IMR-90 (cell line): ENCODE data around the gene GGACT. TPM values are rescaled to one million over a fixed set of nuclear protein-coding genes. Genes with fewer than 3 reads are reported as not detected.

Source experiments
- ATAC-seq: fragments of 200-7000 bp; cut with Tn5 transposase; 2 replicates; pipeline ENCODE4 v1.9.1; 2020; ENCODE audit warnings: low read depth, mild to moderate bottlenecking, moderate library complexity
- BruUV-seq: library from RNA; stranded (reverse); fragments of 400-500 nt; replicated peaks from 2 replicates; lab custom pipeline; 2021; lab: Mats Ljungman, UMichigan
- CTCF ChIA-PET: fragments of 300-600 bp; formaldehyde crosslinking; extraction: SDS; loops from one replicate; lab custom pipeline; 2021; ENCODE audit warnings: antibody characterized with exemption; lab: Yijun Ruan, JAX
- POLR2A ChIA-PET: fragments of 300-600 bp; sonication (Branson Sonifier 250); formaldehyde crosslinking; loops from one replicate; lab custom pipeline; 2022; ENCODE audit warnings: antibody characterized with exemption; ENCODE audit not compliant: unreplicated experiment; lab: Charles Lee
- DNase-seq: peaks from one replicate; pipeline ENCODE4 v3.0.0; 2013
- H2AFZ ChIP-seq: replicated peaks from 2 replicates; pipeline ENCODE3; 2013; ENCODE audit warnings: low read length, mild to moderate bottlenecking; ENCODE audit not compliant: poor library complexity
- H2AK5ac ChIP-seq: 2 replicates; pipeline ENCODE4 v1.6.1; 2013; ENCODE audit warnings: low read depth, low read length, inconsistent platforms
- H2AK9ac ChIP-seq: replicated peaks from 2 replicates; pipeline ENCODE3; 2013; ENCODE audit warnings: mild to moderate bottlenecking, low read depth, low read length, moderate library complexity; ENCODE audit not compliant: poor library complexity
- H2BK120ac ChIP-seq: 2 replicates; pipeline ENCODE4 v1.6.1; 2013; ENCODE audit warnings: low read depth, low read length, inconsistent platforms
- H2BK15ac ChIP-seq: 3 replicates; pipeline ENCODE4 v1.6.1; 2013; ENCODE audit warnings: low read depth, low read length, inconsistent platforms
- H2BK20ac ChIP-seq: 2 replicates; pipeline ENCODE4 v1.6.1; 2013; ENCODE audit warnings: low read depth, mild to moderate bottlenecking, inconsistent platforms, low read length, moderate library complexity
- H2BK5ac ChIP-seq: 2 replicates; pipeline ENCODE4 v1.6.1; 2013; ENCODE audit warnings: mild to moderate bottlenecking, low read depth, low read length, inconsistent platforms; ENCODE audit not compliant: poor library complexity, severe bottlenecking
- H3K14ac ChIP-seq: replicated peaks from 2 replicates; pipeline ENCODE4 v1.6.1; 2013; ENCODE audit warnings: low read depth, low read length, inconsistent platforms
- H3K18ac ChIP-seq: 2 replicates; pipeline ENCODE4 v1.6.1; 2013; ENCODE audit warnings: low read depth, low read length, control low read depth
- H3K23ac ChIP-seq: 2 replicates; pipeline ENCODE4 v1.6.1; 2013; ENCODE audit warnings: low read depth, low read length, inconsistent platforms
- H3K27ac ChIP-seq: 2 replicates; pipeline ENCODE4 v1.5.1; 2013; ENCODE audit warnings: mild to moderate bottlenecking, control low read depth, low read length; ENCODE audit not compliant: insufficient read depth
- H3K27me3 ChIP-seq: 2 replicates; pipeline ENCODE4 v1.6.1; 2013; ENCODE audit warnings: low read length; ENCODE audit not compliant: control insufficient read depth, insufficient read depth
- H3K36me3 ChIP-seq: 2 replicates; pipeline ENCODE4 v1.6.1; 2013; ENCODE audit warnings: low read length, mixed read lengths; ENCODE audit not compliant: control insufficient read depth, insufficient read depth
- H3K4ac ChIP-seq: 2 replicates; pipeline ENCODE4 v1.6.1; 2013; ENCODE audit warnings: low read depth, low read length, inconsistent platforms
- H3K4me1 ChIP-seq: 2 replicates; pipeline ENCODE4 v1.6.1; 2013; ENCODE audit warnings: low read length, mixed read lengths; ENCODE audit not compliant: control insufficient read depth, insufficient read depth
- H3K4me2 ChIP-seq: 2 replicates; pipeline ENCODE4 v1.6.1; 2013; ENCODE audit warnings: low read depth, mild to moderate bottlenecking, control low read depth, low read length, moderate library complexity
- H3K4me3 ChIP-seq: 2 replicates; pipeline ENCODE4 v1.5.1; 2013; ENCODE audit warnings: low read depth, mild to moderate bottlenecking, control low read depth, low read length, moderate library complexity; ENCODE audit not compliant: insufficient read depth
- H3K56ac ChIP-seq: 2 replicates; pipeline ENCODE4 v1.6.1; 2013; ENCODE audit warnings: low read length, inconsistent platforms; ENCODE audit not compliant: insufficient read depth; ENCODE audit errors: extremely low read depth
- H3K79me1 ChIP-seq, 2 experiments: 2 replicates each; pipeline ENCODE4 v1.6.1; 2013; ENCODE audit warnings: low read length in 2 of 2, inconsistent platforms in 1 of 2, low read depth in 1 of 2
- H3K9ac ChIP-seq: 2 replicates; pipeline ENCODE4 v1.6.1; 2013; ENCODE audit warnings: low read depth, low read length, control low read depth
- H3K9me1 ChIP-seq: 2 replicates; pipeline ENCODE4 v1.6.1; 2013; ENCODE audit warnings: low read length, inconsistent platforms; ENCODE audit not compliant: insufficient read depth
- H3K9me3 ChIP-seq: 2 replicates; pipeline ENCODE4 v1.6.1; 2013; ENCODE audit warnings: low read length; ENCODE audit not compliant: control insufficient read depth, insufficient read depth
- H4K20me1 ChIP-seq: 2 replicates; pipeline ENCODE4 v1.6.1; 2013; ENCODE audit warnings: low read length, inconsistent platforms; ENCODE audit not compliant: insufficient read depth
- H4K5ac ChIP-seq: 2 replicates; pipeline ENCODE4 v1.6.1; 2013; ENCODE audit warnings: mild to moderate bottlenecking, low read depth, low read length, control low read depth
- H4K8ac ChIP-seq, 2 experiments: 2 replicates each; pipeline ENCODE4 v1.6.1; 2013; ENCODE audit warnings: low read depth in 2 of 2, low read length in 2 of 2, control low read depth in 1 of 2, inconsistent platforms in 1 of 2
- H4K91ac ChIP-seq: 2 replicates; pipeline ENCODE4 v1.6.1; 2013; ENCODE audit warnings: low read depth, low read length, inconsistent platforms; ENCODE audit not compliant: insufficient read depth
- BHLHE40 ChIP-seq: fragments of 150-350 bp; IDR thresholded peaks from 2 replicates; pipeline ENCODE4 v1.6.1; 2016; ENCODE audit warnings: mild to moderate bottlenecking, low read depth, low read length
- CEBPB ChIP-seq: IDR thresholded peaks from 2 replicates; pipeline ENCODE4 v1.6.1; 2012; ENCODE audit warnings: low read depth, low read length, improper control_type of control experiment
- CHD1 ChIP-seq: IDR thresholded peaks from 2 replicates; pipeline ENCODE4 v1.6.1; 2012; ENCODE audit warnings: low read depth, low read length, improper control_type of control experiment
- FOS ChIP-seq: fragments of 150-350 bp; IDR thresholded peaks from 2 replicates; pipeline ENCODE4 v1.6.1; 2016; ENCODE audit warnings: low read depth, low read length
- MAFK ChIP-seq: IDR thresholded peaks from 2 replicates; pipeline ENCODE4 v1.6.1; 2012; ENCODE audit warnings: low read depth, low read length, improper control_type of control experiment
- MAZ ChIP-seq: IDR thresholded peaks from 2 replicates; pipeline ENCODE4 v1.6.1; 2012; ENCODE audit warnings: low read depth, mild to moderate bottlenecking, low read length, improper control_type of control experiment, moderate library complexity, borderline replicate concordance
- MXI1 ChIP-seq: IDR thresholded peaks from 2 replicates; pipeline ENCODE4 v1.6.1; 2012; ENCODE audit warnings: low read depth, mild to moderate bottlenecking, low read length, moderate library complexity, borderline replicate concordance
- NFE2L2 ChIP-seq: fragments of 150-350 bp; IDR thresholded peaks from 2 replicates; pipeline ENCODE4 v1.6.1; 2016; ENCODE audit warnings: low read depth, mild to moderate bottlenecking, low read length
- POLR2A ChIP-seq: IDR thresholded peaks from 2 replicates; pipeline ENCODE4 v1.6.1; 2012; ENCODE audit warnings: mild to moderate bottlenecking, low read depth, low read length
- RAD21 ChIP-seq: IDR thresholded peaks from 2 replicates; pipeline ENCODE4 v1.6.1; 2012; ENCODE audit warnings: low read length, improper control_type of control experiment
- RCOR1 ChIP-seq: IDR thresholded peaks from 2 replicates; pipeline ENCODE4 v1.6.1; 2012; ENCODE audit warnings: mild to moderate bottlenecking, low read length, improper control_type of control experiment; ENCODE audit not compliant: insufficient replicate concordance
- RFX5 ChIP-seq: IDR thresholded peaks from 2 replicates; pipeline ENCODE4 v1.8.0; 2012; ENCODE audit warnings: low read depth, mild to moderate bottlenecking, low read length, moderate library complexity
- SMC3 ChIP-seq: fragments of 150-350 bp; IDR thresholded peaks from 2 replicates; pipeline ENCODE4 v1.6.1; 2016; ENCODE audit warnings: low read depth, mild to moderate bottlenecking, antibody characterized with exemption, low read length, moderate library complexity
- WGBS, 2 experiments: methylation state at CpG; one replicate each; pipeline versions ENCODE4 v1.1.5 to v1.1.7; 2013; ENCODE audit warnings: missing lambda C conversion rate in 2 of 2; ENCODE audit not compliant: insufficient read length in 1 of 2; ENCODE audit errors: extremely low coverage in 2 of 2; 5-methylcytosine and 5-hydroxymethylcytosine counted together
- dilution Hi-C: fragments of 300-500 bp; cut with HindIII; formaldehyde crosslinking; loops from one replicate; pipeline ENCODE4 v1.14.3; 2018; ENCODE audit warnings: low sequenced_read_pairs; ENCODE audit not compliant: unreplicated experiment
- in situ Hi-C: fragments of 300-500 bp; cut with MboI; formaldehyde crosslinking; loops from 3 replicates; pipeline ENCODE4 v1.14.3; 2019; ENCODE audit warnings: low sequenced_read_pairs, inconsistent platforms, mixed read lengths
- intact Hi-C: fragments of 100-400 bp; cut with micrococcal nuclease; formaldehyde crosslinking; loops from 2 replicates; pipeline ENCODE4 v1.10.0; 2022
- polyA plus RNA-seq, 3 experiments: library from polyadenylated mRNA; depleted of rRNA; stranded (reverse); fragments of >200 nt; gene quantifications; 2 replicates each; pipeline ENCODE4 v1.2.3, GENCODE V29; 2012; ENCODE audit warnings: low replicate concordance in 1 of 3
- total RNA-seq: library from RNA; depleted of rRNA; stranded (reverse); fragments of >200 nt; gene quantifications from 2 replicates; pipeline ENCODE4 v1.2.3, GENCODE V29; 2012
- TF ChIP-seq, protein P1 (sequence below): fragments of 150-350 bp; IDR thresholded peaks from 2 replicates; pipeline ENCODE4 v1.6.1; 2017; ENCODE audit warnings: mild to moderate bottlenecking, antibody characterized with exemption, low read length, low read depth
- TF ChIP-seq, protein P2 (sequence below): fragments of 150-350 bp; IDR thresholded peaks from 2 replicates; pipeline ENCODE4 v1.6.1; 2016; ENCODE audit warnings: low read depth, mild to moderate bottlenecking, low read length, moderate library complexity, borderline replicate concordance
- TF ChIP-seq, protein P3 (sequence below): conservative IDR thresholded peaks from 2 replicates; pipeline ENCODE4 v1.5.1; 2012; ENCODE audit warnings: mild to moderate bottlenecking, low read depth, low read length, improper control_type of control experiment

The GGACT gene
- total and polyA plus RNA-seq, 2 of the 4 experiments (the other 2 are of a cell fraction) = 2.0 to 2.6 TPM

DNA sequence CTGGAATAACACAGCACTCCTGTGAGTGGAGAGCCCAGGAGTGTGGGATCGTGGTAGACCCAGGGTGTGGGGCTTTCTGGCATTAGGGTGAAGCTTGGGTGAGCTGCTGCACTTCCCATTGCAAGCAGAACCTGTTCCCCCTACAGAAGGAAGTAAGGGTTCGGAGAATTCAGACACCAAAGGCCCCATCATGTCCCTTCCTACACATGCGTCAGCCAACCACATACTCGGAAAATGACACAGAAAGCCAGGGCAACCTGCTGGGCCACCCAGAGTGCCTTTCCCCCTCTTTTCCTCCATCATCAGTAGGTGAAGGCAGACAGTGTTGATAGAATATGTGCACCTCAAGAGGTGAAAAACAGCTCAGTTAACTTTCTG lies 42.9 kb downstream of the GGACT start:
- ATAC-seq (no peak), DNase-seq (no peak)
- no peaks in the 10 kb centered on the region for H3K79me1 ChIP-seq
- peaks cover 7% of the 10 kb centered on the region; the same call in 1 of the 2 replicates for H3K4me1 ChIP-seq
- H3K27ac ChIP-seq = no peak overlapping the region
- ChIA-PET CTCF (no interaction called here), POLR2A (no interaction called here)
- no peak overlapping the region for H4K8ac ChIP-seq
- no peak overlapping the region for H2BK5ac ChIP-seq
- intact Hi-C loops (no loop called here), in situ Hi-C loops (loop anchor here (10.0 kb wide), 1 partner anchor 891 kb away; no protein-coding TSS in a partner anchor), dilution Hi-C loops (no loop called here)
- H3K36me3 ChIP-seq = no peaks in the 10 kb centered on the region
- no peak overlapping the region for H3K56ac ChIP-seq
- no peak overlapping the region for H4K91ac ChIP-seq
- H2AK5ac ChIP-seq = no peak overlapping the region
- H3K27me3 ChIP-seq = no peaks in the 10 kb centered on the region
- no peak overlapping the region for H2BK15ac ChIP-seq
- no peak overlapping the region for H2AFZ ChIP-seq
- no peak overlapping the region for H3K4me3 ChIP-seq
- H3K4ac ChIP-seq = no peak overlapping the region
- no peak overlapping the region for H3K23ac ChIP-seq
- H4K20me1 ChIP-seq = no peaks in the 10 kb centered on the region
- no peak overlapping the region for H2AK9ac ChIP-seq
- H3K9ac ChIP-seq = no peak overlapping the region
- no peak overlapping the region for H3K14ac ChIP-seq
- no peak overlapping the region for H3K4me2 ChIP-seq
- H3K18ac ChIP-seq = no peak overlapping the region
- H2BK120ac ChIP-seq = no peak overlapping the region
- TF ChIP-seq, protein P1, sequence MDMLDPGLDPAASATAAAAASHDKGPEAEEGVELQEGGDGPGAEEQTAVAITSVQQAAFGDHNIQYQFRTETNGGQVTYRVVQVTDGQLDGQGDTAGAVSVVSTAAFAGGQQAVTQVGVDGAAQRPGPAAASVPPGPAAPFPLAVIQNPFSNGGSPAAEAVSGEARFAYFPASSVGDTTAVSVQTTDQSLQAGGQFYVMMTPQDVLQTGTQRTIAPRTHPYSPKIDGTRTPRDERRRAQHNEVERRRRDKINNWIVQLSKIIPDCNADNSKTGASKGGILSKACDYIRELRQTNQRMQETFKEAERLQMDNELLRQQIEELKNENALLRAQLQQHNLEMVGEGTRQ = no peak
- TF ChIP-seq CHD1 (no peak), NFE2L2 (no peak), MAFK (no peak), RAD21 (no peak), RFX5 (no peak), MXI1 (no peak), BHLHE40 (no peak), SMC3 (no peak), FOS (no peak), RCOR1 (no peak), CEBPB (no peak), POLR2A (no peak), MAZ (no peak)
- TF ChIP-seq, protein P2, sequence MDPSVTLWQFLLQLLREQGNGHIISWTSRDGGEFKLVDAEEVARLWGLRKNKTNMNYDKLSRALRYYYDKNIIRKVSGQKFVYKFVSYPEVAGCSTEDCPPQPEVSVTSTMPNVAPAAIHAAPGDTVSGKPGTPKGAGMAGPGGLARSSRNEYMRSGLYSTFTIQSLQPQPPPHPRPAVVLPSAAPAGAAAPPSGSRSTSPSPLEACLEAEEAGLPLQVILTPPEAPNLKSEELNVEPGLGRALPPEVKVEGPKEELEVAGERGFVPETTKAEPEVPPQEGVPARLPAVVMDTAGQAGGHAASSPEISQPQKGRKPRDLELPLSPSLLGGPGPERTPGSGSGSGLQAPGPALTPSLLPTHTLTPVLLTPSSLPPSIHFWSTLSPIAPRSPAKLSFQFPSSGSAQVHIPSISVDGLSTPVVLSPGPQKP = no peak
- TF ChIP-seq, protein P3, sequence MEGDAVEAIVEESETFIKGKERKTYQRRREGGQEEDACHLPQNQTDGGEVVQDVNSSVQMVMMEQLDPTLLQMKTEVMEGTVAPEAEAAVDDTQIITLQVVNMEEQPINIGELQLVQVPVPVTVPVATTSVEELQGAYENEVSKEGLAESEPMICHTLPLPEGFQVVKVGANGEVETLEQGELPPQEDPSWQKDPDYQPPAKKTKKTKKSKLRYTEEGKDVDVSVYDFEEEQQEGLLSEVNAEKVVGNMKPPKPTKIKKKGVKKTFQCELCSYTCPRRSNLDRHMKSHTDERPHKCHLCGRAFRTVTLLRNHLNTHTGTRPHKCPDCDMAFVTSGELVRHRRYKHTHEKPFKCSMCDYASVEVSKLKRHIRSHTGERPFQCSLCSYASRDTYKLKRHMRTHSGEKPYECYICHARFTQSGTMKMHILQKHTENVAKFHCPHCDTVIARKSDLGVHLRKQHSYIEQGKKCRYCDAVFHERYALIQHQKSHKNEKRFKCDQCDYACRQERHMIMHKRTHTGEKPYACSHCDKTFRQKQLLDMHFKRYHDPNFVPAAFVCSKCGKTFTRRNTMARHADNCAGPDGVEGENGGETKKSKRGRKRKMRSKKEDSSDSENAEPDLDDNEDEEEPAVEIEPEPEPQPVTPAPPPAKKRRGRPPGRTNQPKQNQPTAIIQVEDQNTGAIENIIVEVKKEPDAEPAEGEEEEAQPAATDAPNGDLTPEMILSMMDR = no peak
- no peaks in the 10 kb centered on the region for H3K9me1 ChIP-seq
- BruUV-seq = no TSS peak
- H2BK20ac ChIP-seq = no peak overlapping the region
- no CpG with 5 or more reads among the region's 4 CpGs for WGBS, 2 experiments
- no peaks in the 10 kb centered on the region for H3K9me3 ChIP-seq
- no peak overlapping the region for H4K5ac ChIP-seq
